ENCODE measurements around the gene GPC6.

The GPC6 gene

DNA sequence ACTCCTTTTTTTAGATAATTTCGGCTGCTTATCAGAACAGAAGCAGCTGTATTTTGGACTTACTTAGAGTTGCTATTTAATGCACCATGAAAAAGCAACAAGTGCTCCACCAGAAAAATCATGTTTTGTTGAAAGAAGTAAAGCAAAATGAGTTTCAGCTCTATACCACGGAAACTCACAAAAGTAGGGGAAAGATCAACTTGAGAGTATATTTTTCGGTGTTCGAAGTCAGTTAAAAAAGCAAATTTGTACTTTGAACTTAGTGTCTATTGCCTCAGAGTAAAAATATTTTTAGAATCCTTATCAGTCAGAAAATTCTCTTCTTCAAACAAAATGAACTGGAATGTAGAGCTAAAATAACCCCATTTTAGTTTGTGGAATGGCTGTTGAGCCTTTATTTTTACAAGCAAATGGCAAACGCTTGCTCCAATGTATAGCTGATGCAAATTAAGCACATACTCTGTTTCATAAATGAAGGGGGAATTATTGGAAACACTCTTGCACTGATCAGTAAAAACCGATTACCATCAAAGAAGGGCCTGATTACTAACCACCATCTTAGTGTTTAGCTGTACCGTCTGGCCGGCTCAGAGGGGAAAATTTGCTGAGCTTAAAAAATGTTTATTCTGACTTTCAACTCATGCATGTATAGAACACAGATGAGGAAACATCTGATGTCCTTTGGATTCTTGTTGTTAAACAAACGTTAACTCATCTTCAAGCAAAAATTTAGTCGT is 540.7 kb downstream of the GPC6 start:
- H3K4me3 ChIP-seq (ENCODE audit: low read depth, low read length): no peak overlapping the region
- TF ChIP-seq, protein P1, sequence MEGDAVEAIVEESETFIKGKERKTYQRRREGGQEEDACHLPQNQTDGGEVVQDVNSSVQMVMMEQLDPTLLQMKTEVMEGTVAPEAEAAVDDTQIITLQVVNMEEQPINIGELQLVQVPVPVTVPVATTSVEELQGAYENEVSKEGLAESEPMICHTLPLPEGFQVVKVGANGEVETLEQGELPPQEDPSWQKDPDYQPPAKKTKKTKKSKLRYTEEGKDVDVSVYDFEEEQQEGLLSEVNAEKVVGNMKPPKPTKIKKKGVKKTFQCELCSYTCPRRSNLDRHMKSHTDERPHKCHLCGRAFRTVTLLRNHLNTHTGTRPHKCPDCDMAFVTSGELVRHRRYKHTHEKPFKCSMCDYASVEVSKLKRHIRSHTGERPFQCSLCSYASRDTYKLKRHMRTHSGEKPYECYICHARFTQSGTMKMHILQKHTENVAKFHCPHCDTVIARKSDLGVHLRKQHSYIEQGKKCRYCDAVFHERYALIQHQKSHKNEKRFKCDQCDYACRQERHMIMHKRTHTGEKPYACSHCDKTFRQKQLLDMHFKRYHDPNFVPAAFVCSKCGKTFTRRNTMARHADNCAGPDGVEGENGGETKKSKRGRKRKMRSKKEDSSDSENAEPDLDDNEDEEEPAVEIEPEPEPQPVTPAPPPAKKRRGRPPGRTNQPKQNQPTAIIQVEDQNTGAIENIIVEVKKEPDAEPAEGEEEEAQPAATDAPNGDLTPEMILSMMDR (IDR thresholded peaks at IDR 0.05; ENCODE audit: borderline replicate concordance, insufficient read depth, low read depth, low read length): no peak

DNA sequence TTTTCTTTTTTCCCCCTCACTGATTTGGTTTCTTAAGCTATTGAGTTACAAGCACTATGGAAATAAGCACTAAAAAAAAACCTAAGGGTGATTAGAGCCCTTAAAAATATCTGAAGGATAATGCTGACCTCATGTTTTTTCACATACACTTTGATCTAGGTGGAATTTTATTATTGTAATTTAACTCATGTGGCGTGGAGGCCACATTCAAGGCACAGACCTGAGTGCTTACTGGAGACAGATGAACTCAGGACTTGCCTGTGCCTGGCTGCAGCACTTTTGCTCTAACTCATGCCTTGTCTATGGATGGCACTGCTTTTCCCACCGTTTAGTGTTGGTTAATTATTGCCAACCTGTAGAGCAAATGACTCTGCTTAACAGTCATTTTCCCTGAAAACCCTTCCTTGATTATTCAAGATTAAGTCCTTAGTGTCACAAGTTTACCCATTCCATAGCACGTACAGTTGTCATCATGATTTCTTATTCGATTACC is 541.4 kb downstream of the GPC6 start:
- no peak overlapping the region for H3K4me3 ChIP-seq (ENCODE audit: low read depth, low read length)
- TF ChIP-seq, protein P1 (IDR thresholded peaks at IDR 0.05; ENCODE audit: borderline replicate concordance, insufficient read depth, low read depth, low read length): no peak

DNA sequence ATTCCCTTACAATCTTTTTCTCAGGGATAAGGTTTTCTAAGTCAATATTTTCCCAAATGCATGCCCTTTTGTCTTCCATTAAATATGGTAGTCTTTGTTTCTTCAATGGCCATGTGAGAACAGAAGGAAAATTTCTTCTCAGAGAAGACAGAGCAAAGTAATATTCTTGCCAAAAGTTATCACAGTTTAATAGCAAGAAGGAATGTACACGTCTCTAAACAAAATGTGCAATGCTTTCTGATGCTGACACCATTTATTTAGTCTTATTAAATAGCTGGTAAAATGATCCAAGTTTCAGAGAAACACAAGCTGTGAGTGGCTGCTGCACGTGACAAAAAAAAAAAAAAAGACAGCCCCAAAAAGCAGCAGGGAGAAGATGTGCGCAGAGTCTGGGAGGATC is 542.5 kb downstream of the GPC6 start:
- TF ChIP-seq, protein P1 (IDR thresholded peaks at IDR 0.05; ENCODE audit: borderline replicate concordance, insufficient read depth, low read depth, low read length): no peak
- H3K4me3 ChIP-seq (ENCODE audit: low read depth, low read length): no peak overlapping the region

DNA sequence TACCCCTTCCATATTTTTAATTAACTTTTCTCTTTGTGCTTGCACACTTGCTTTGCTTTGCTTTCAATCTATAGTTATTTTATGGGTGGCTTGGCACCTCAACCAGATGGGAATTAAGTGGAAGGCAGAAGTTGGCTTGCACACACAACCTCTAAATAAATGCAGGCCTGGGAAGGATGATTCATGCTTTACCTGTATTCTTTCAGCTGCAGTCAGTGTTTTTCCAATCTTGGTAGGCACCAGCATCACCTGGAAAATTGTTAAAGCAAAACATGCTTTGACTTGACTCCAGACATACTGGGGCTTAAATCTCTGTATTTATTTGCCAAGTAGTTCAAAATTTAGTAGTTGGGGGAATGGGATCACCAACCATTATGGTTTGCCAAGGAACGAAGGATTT is 543.0 kb downstream of the GPC6 start:
- TF ChIP-seq, protein P1 (IDR thresholded peaks at IDR 0.05; ENCODE audit: borderline replicate concordance, insufficient read depth, low read depth, low read length): no peak
- H3K4me3 ChIP-seq (ENCODE audit: low read depth, low read length): no peak overlapping the region

DNA sequence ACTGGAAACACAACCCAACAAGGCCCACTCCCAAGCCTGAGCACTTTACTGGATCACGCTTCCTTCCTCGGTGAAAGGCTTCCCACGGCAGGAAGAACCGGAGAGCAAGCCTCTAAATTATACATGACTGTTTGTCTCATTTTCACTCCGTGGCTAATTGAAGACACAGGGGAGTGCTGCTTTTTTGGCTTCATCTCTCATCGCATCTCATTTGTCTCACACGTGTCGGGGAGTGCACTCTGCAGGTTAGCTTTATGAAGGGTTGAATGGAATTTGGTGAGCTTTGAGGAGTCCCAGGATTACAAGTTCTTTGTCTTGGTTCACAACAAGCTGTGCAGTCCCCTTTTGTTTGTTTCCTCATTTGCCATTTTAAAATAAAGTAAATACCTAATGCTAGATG is 544.6 kb downstream of the GPC6 start:
- TF ChIP-seq, protein P1 (IDR thresholded peaks at IDR 0.05; ENCODE audit: borderline replicate concordance, insufficient read depth, low read depth, low read length): no peak
- H3K4me3 ChIP-seq (ENCODE audit: low read depth, low read length): no peak overlapping the region

DNA sequence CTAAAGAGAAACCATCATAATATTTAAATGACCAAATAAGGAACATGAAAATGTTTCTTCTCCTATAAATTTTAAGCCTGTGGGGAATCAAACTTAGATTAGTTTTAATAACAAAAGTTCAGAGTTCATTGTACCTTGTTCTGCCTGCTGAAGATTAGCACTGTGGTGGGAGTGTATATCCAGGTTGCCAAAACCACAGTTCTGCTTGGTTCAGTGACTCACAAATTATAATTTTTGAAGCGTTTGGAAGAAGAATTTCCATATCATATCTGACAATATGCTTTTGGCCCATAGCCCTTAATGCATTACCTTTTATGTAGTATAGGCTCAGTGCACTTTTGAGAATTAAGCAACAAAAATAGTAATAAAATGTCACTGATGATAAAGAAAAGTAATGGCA is 545.2 kb downstream of the GPC6 start:
- TF ChIP-seq, protein P1 (IDR thresholded peaks at IDR 0.05; ENCODE audit: borderline replicate concordance, insufficient read depth, low read depth, low read length): no peak
- no peak overlapping the region for H3K4me3 ChIP-seq (ENCODE audit: low read depth, low read length)

DNA sequence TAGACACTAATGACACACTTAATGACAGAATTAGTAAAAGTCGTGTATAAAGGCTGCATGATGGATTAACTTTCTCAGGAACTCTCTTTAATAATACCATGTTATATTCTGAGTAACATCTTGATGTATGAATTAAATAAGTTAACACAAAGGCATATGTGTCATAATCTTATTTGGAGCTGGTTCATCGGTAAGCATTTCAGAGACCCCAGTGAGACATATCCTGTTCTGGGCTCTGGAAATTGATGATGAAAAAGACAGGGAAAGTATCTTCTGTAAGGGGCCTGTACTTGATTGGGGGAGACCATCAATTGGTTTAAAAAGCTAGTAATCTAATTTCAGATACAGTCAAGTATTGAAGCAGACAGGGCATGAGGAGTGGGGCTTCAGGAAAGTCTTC is 547.9 kb downstream of the GPC6 start:
- TF ChIP-seq, protein P1 (IDR thresholded peaks at IDR 0.05; ENCODE audit: borderline replicate concordance, insufficient read depth, low read depth, low read length): no peak
- no peak overlapping the region for H3K4me3 ChIP-seq (ENCODE audit: low read depth, low read length)

Measured in GM12875 (cell line).